ENCODE measurements around the gene POLH. TPM values are rescaled to one million over a fixed set of nuclear protein-coding genes. Genes with fewer than 3 reads are reported as not detected.

Gene POLH
- total and polyA plus RNA-seq, 9 of the 15 experiments (the other 6 are each of a cell fraction or from before 2014, with no cell fraction given) = 5.8 to 31.6 (median 20.6) TPM

DNA sequence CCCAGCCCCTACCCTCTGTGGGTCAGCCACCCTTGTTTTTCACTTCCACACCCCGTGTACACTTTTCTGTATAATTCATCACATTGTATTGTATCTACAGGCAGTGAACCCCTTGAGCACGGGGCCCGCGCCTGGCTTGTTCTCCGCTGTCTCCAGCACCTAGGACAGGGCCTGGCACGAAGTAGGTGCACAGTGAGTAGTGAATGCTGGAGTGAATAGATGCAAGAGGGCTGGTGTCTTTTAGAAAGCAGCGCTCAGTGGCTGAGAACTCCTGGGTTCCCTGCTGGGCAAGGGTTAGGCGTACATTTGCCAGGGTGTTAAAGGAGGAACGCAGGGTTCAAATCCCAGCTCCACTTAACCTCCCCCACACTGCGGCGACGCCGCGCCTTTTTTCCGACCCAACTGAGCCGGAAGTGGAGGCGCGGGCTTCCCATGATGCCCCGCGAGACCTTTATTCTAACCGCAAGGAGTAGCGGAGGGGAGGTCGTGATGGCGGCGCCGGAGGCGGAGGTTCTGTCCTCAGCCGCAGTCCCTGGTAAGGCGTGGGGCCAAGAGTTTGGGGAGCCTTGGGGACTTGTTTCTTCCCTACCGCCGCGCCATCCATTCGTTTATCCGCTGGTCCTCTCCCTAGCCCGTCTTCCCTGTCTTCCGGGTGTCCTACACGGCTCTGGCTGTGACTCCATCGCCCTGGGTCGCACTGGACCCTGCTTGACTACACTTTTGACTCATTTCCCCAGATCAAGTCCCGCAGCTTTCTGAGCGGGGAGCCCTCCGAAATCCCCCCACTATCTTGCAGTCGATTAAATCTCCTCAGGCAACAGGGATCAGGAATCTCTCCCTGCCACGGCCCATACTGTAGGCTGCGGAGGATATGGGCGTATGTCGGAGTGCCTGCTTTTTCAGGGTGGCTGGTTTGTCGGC, 59.7 kb downstream of the POLH start, which contains the start of gene MAD2L1BP (continued):
- TF ChIP-seq, protein P1, sequence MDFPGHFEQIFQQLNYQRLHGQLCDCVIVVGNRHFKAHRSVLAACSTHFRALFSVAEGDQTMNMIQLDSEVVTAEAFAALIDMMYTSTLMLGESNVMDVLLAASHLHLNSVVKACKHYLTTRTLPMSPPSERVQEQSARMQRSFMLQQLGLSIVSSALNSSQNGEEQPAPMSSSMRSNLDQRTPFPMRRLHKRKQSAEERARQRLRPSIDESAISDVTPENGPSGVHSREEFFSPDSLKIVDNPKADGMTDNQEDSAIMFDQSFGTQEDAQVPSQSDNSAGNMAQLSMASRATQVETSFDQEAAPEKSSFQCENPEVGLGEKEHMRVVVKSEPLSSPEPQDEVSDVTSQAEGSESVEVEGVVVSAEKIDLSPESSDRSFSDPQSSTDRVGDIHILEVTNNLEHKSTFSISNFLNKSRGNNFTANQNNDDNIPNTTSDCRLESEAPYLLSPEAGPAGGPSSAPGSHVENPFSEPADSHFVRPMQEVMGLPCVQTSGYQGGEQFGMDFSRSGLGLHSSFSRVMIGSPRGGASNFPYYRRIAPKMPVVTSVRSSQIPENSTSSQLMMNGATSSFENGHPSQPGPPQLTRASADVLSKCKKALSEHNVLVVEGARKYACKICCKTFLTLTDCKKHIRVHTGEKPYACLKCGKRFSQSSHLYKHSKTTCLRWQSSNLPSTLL (IDR thresholded peaks at IDR 0.05) = no peak
- TF ChIP-seq ZNF668 (CRISPR knock-in tag; IDR thresholded peaks at IDR 0.05) (peak; percentile 80; the same call in 1 of the 2 replicates), ETV6 (IDR thresholded peaks at IDR 0.05; ENCODE audit: borderline replicate concordance in 1 of 2, low read depth in 2 of 2, low read length in 1 of 2) (peak in 1 of 2 experiments; percentile 67; a peak in 1 of 4 replicates), ETV6 (CRISPR knock-in tag; IDR thresholded peaks at IDR 0.05; ENCODE audit: borderline replicate concordance) (no peak), MEF2A (IDR thresholded peaks at IDR 0.05; ENCODE audit: control insufficient read depth, low read depth, low read length) (no peak), HNRNPH1 (optimal IDR thresholded peaks at IDR 0.05; ENCODE audit: low read depth, low read length) (no peak), NCOA4 (IDR thresholded peaks at IDR 0.05; ENCODE audit: partially characterized antibody) (no peak), NRF1 (conservative IDR thresholded peaks at IDR 0.05 in 1 of 2, IDR thresholded peaks at IDR 0.05 in 1 of 2) (peak; percentile 66 to 72)
- TF ChIP-seq, protein P2, sequence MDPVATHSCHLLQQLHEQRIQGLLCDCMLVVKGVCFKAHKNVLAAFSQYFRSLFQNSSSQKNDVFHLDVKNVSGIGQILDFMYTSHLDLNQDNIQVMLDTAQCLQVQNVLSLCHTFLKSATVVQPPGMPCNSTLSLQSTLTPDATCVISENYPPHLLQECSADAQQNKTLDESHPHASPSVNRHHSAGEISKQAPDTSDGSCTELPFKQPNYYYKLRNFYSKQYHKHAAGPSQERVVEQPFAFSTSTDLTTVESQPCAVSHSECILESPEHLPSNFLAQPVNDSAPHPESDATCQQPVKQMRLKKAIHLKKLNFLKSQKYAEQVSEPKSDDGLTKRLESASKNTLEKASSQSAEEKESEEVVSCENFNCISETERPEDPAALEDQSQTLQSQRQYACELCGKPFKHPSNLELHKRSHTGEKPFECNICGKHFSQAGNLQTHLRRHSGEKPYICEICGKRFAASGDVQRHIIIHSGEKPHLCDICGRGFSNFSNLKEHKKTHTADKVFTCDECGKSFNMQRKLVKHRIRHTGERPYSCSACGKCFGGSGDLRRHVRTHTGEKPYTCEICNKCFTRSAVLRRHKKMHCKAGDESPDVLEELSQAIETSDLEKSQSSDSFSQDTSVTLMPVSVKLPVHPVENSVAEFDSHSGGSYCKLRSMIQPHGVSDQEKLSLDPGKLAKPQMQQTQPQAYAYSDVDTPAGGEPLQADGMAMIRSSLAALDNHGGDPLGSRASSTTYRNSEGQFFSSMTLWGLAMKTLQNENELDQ (CRISPR knock-in tag; IDR thresholded peaks at IDR 0.05; ENCODE audit: borderline replicate concordance) = no peak
- TF ChIP-seq, protein P3, sequence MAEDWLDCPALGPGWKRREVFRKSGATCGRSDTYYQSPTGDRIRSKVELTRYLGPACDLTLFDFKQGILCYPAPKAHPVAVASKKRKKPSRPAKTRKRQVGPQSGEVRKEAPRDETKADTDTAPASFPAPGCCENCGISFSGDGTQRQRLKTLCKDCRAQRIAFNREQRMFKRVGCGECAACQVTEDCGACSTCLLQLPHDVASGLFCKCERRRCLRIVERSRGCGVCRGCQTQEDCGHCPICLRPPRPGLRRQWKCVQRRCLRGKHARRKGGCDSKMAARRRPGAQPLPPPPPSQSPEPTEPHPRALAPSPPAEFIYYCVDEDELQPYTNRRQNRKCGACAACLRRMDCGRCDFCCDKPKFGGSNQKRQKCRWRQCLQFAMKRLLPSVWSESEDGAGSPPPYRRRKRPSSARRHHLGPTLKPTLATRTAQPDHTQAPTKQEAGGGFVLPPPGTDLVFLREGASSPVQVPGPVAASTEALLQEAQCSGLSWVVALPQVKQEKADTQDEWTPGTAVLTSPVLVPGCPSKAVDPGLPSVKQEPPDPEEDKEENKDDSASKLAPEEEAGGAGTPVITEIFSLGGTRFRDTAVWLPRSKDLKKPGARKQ (CRISPR knock-in tag; IDR thresholded peaks at IDR 0.05) = no peak
- TF ChIP-seq, protein P4, sequence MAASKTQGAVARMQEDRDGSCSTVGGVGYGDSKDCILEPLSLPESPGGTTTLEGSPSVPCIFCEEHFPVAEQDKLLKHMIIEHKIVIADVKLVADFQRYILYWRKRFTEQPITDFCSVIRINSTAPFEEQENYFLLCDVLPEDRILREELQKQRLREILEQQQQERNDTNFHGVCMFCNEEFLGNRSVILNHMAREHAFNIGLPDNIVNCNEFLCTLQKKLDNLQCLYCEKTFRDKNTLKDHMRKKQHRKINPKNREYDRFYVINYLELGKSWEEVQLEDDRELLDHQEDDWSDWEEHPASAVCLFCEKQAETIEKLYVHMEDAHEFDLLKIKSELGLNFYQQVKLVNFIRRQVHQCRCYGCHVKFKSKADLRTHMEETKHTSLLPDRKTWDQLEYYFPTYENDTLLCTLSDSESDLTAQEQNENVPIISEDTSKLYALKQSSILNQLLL (CRISPR knock-in tag; IDR thresholded peaks at IDR 0.05; ENCODE audit: borderline replicate concordance) = 0 out of 2 replicates have a peak, but pooled peaks have one; percentile 39
- TF ChIP-seq, protein P5, sequence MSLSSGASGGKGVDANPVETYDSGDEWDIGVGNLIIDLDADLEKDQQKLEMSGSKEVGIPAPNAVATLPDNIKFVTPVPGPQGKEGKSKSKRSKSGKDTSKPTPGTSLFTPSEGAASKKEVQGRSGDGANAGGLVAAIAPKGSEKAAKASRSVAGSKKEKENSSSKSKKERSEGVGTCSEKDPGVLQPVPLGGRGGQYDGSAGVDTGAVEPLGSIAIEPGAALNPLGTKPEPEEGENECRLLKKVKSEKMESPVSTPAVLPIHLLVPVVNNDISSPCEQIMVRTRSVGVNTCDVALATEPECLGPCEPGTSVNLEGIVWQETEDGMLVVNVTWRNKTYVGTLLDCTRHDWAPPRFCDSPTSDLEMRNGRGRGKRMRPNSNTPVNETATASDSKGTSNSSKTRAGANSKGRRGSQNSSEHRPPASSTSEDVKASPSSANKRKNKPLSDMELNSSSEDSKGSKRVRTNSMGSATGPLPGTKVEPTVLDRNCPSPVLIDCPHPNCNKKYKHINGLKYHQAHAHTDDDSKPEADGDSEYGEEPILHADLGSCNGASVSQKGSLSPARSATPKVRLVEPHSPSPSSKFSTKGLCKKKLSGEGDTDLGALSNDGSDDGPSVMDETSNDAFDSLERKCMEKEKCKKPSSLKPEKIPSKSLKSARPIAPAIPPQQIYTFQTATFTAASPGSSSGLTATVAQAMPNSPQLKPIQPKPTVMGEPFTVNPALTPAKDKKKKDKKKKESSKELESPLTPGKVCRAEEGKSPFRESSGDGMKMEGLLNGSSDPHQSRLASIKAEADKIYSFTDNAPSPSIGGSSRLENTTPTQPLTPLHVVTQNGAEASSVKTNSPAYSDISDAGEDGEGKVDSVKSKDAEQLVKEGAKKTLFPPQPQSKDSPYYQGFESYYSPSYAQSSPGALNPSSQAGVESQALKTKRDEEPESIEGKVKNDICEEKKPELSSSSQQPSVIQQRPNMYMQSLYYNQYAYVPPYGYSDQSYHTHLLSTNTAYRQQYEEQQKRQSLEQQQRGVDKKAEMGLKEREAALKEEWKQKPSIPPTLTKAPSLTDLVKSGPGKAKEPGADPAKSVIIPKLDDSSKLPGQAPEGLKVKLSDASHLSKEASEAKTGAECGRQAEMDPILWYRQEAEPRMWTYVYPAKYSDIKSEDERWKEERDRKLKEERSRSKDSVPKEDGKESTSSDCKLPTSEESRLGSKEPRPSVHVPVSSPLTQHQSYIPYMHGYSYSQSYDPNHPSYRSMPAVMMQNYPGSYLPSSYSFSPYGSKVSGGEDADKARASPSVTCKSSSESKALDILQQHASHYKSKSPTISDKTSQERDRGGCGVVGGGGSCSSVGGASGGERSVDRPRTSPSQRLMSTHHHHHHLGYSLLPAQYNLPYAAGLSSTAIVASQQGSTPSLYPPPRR (CRISPR knock-in tag; IDR thresholded peaks at IDR 0.05; ENCODE audit: borderline replicate concordance) = no peak; the same call in 1 of the 2 replicates
